Measurements from ENCODE around the gene NIN. TPM values are rescaled to one million over a fixed set of nuclear protein-coding genes. Genes with fewer than 3 reads are reported as not detected.

Gene NIN
- polyA plus RNA-seq, 3 donors = 35.0 to 38.3 (median 35.4) TPM

GRCh38 chr14:50798048-50798421 lies 32.9 kb downstream of the NIN start:
- no peak for DNase-seq (ENCODE audit: extremely low read depth in 1 of 11, low read depth in 9 of 11, low spot score in 4 of 11)

GRCh38 chr14:50797250-50798047 lies 33.5 kb downstream of the NIN start:
- DNase-seq (ENCODE audit: extremely low read depth in 1 of 11, low read depth in 9 of 11, low spot score in 4 of 11) = no peak

GRCh38 chr14:50796390-50796789 lies 34.6 kb downstream of the NIN start:
- DNase-seq (ENCODE audit: extremely low read depth in 1 of 11, low read depth in 9 of 11, low spot score in 4 of 11) = no peak

GRCh38 chr14:50795909-50796308 lies 35.1 kb downstream of the NIN start:
- DNase-seq (ENCODE audit: extremely low read depth in 1 of 11, low read depth in 9 of 11, low spot score in 4 of 11) = no peak

- DNase-seq (ENCODE audit: extremely low read depth in 1 of 11, low read depth in 9 of 11, low spot score in 4 of 11) = no peak
These were observed 35.8 kb downstream of the NIN start for GRCh38 chr14:50795142-50795541.

GRCh38 chr14:50794068-50794645 lies 36.8 kb downstream of the NIN start:
- no peak for DNase-seq (ENCODE audit: extremely low read depth in 1 of 11, low read depth in 9 of 11, low spot score in 4 of 11)

- DNase-seq (ENCODE audit: extremely low read depth in 1 of 11, low read depth in 9 of 11, low spot score in 4 of 11) = no peak
These were observed 38.3 kb downstream of the NIN start for GRCh38 chr14:50792634-50793068.

- DNase-seq (ENCODE audit: extremely low read depth in 1 of 11, low read depth in 9 of 11, low spot score in 4 of 11) = no peak
These were observed 38.9 kb downstream of the NIN start for GRCh38 chr14:50792051-50792477.

GRCh38 chr14:50791201-50791600 lies 39.8 kb downstream of the NIN start:
- DNase-seq (ENCODE audit: extremely low read depth in 1 of 11, low read depth in 9 of 11, low spot score in 4 of 11) = no peak

GRCh38 chr14:50790589-50790988 lies 40.4 kb downstream of the NIN start:
- no peak for DNase-seq (ENCODE audit: extremely low read depth in 1 of 11, low read depth in 9 of 11, low spot score in 4 of 11)

- DNase-seq (ENCODE audit: extremely low read depth in 1 of 11, low read depth in 9 of 11, low spot score in 4 of 11) = no peak
These were observed 44.1 kb downstream of the NIN start for GRCh38 chr14:50786751-50787464.

- no peak for DNase-seq (ENCODE audit: extremely low read depth in 1 of 11, low read depth in 9 of 11, low spot score in 4 of 11)
These were observed 45.4 kb downstream of the NIN start for GRCh38 chr14:50785457-50786063.

GRCh38 chr14:50784683-50785456 lies 46.1 kb downstream of the NIN start:
- no peak for DNase-seq (ENCODE audit: extremely low read depth in 1 of 11, low read depth in 9 of 11, low spot score in 4 of 11)

- DNase-seq (ENCODE audit: extremely low read depth in 1 of 11, low read depth in 9 of 11, low spot score in 4 of 11) = no peak
These were observed 47.4 kb downstream of the NIN start for GRCh38 chr14:50783563-50783962.

- no peak for DNase-seq (ENCODE audit: extremely low read depth in 1 of 11, low read depth in 9 of 11, low spot score in 4 of 11)
These were observed 50.6 kb downstream of the NIN start for GRCh38 chr14:50780393-50780792.

GRCh38 chr14:50778721-50779483 lies 52.1 kb downstream of the NIN start:
- no peak for DNase-seq (ENCODE audit: extremely low read depth in 1 of 11, low read depth in 9 of 11, low spot score in 4 of 11)

- no peak for DNase-seq (ENCODE audit: extremely low read depth in 1 of 11, low read depth in 9 of 11, low spot score in 4 of 11)
These were observed 54.4 kb downstream of the NIN start for GRCh38 chr14:50776522-50776921.

GRCh38 chr14:50775357-50775756 lies 55.6 kb downstream of the NIN start:
- no peak for DNase-seq (ENCODE audit: extremely low read depth in 1 of 11, low read depth in 9 of 11, low spot score in 4 of 11)
